Testis (tissue), 2 donors: ENCODE data around the gene MFSD1.
A peak's percentile ranks its signal among the peaks of the same experiment; 100 is the strongest.

Experiments
- CTCF ChIP-seq, 3 experiments: fragments of 450-650 bp in 2 of 3; fragments of 200-600 bp in 1 of 3; sonication (generic) in 1 of 3; IDR thresholded peaks; one replicate each; pipeline ENCODE4 v1.5.1; 2016 to 2019; ENCODE audit warnings: antibody characterized with exemption in 3 of 3, mild to moderate bottlenecking in 2 of 3, moderate library complexity in 1 of 3
- POLR2A ChIP-seq: fragments of 450-650 bp; IDR thresholded peaks from one replicate; pipeline ENCODE4 v1.6.1; 2017; ENCODE audit warnings: antibody characterized with exemption, mild to moderate bottlenecking, moderate library complexity

GRCh38 chr3:158790901-158791589 lies 10.8 kb upstream of the MFSD1 start:
- TF ChIP-seq CTCF (IDR thresholded peaks at IDR 0.05) = peak; percentile 76 to 78 (median 76)
- TF ChIP-seq POLR2A = no peak
